WTC11 (cell line): ENCODE results near the gene MYL5. TPM values are rescaled to one million over a fixed set of nuclear protein-coding genes. Genes with fewer than 3 reads are reported as not detected.

Experiments
- ATAC-seq: fragments of 200-7000 bp; cut with Tn5 transposase; 2 replicates; pipeline ENCODE4 v1.10.0; 2021; ENCODE audit warnings: mild to moderate bottlenecking, moderate library complexity
- CTCF ChIA-PET: fragments of 300-600 bp; sonication (Branson Sonifier 250); formaldehyde crosslinking; loops from one replicate; lab custom pipeline; 2021; ENCODE audit warnings: antibody characterized with exemption; lab: Charles Lee
- POLR2A ChIA-PET: fragments of 350-600 bp; sonication (Branson Sonifier 250); formaldehyde crosslinking; loops from one replicate; lab custom pipeline; 2021; ENCODE audit warnings: antibody characterized with exemption; lab: Charles Lee
- DNase-seq: peaks from one replicate; pipeline ENCODE4 v3.0.0; 2021; ENCODE audit warnings: low spot score
- H3K27ac Mint-ChIP-seq: 2 replicates; pipeline ENCODE4 v1.8.0; 2021; ENCODE audit warnings: mixed read lengths
- H3K27me3 Mint-ChIP-seq: 2 replicates; pipeline ENCODE4 v1.8.0; 2021; ENCODE audit warnings: low read depth, mild to moderate bottlenecking, moderate library complexity, mixed read lengths
- H3K36me3 Mint-ChIP-seq: 2 replicates; pipeline ENCODE4 v1.8.0; 2021; ENCODE audit warnings: mixed read lengths
- H3K4me1 Mint-ChIP-seq: 2 replicates; pipeline ENCODE4 v1.8.0; 2022; ENCODE audit warnings: mixed read lengths
- H3K4me3 Mint-ChIP-seq: 2 replicates; pipeline ENCODE4 v1.8.0; 2021; ENCODE audit warnings: mild to moderate bottlenecking, moderate library complexity, mixed read lengths
- H3K9me3 Mint-ChIP-seq: 2 replicates; pipeline ENCODE4 v1.8.0; 2021; ENCODE audit warnings: mixed read lengths
- ATF2 ChIP-seq: sonication (generic); formaldehyde crosslinking; IDR thresholded peaks from 2 replicates; pipeline ENCODE4 v1.8.1; 2022; ENCODE audit warnings: low read depth, missing genetic modification reagents, borderline replicate concordance
- CTCF ChIP-seq: fragments of 200-600 bp; IDR thresholded peaks from 2 replicates; pipeline ENCODE4 v1.8.0; 2022; ENCODE audit warnings: antibody characterized with exemption
- ETV6 ChIP-seq: sonication (generic); formaldehyde crosslinking; IDR thresholded peaks from 2 replicates; pipeline ENCODE4 v1.8.1; 2022; ENCODE audit warnings: mild to moderate bottlenecking, missing genetic modification reagents
- FOXK1 ChIP-seq: sonication (generic); formaldehyde crosslinking; IDR thresholded peaks from 2 replicates; pipeline ENCODE4 v1.8.0; 2022; ENCODE audit warnings: mild to moderate bottlenecking, moderate library complexity, missing genetic modification reagents
- HMGA2 ChIP-seq: fragments of 250-450 bp; sonication (Bioruptor Pico); IDR thresholded peaks from 2 replicates; pipeline ENCODE4 v1.4.0; 2021; ENCODE audit warnings: mild to moderate bottlenecking, moderate library complexity
- MXD4 ChIP-seq: fragments of 250-450 bp; sonication (Bioruptor Pico); IDR thresholded peaks from 2 replicates; pipeline ENCODE4 v1.8.0; 2021; ENCODE audit warnings: mild to moderate bottlenecking, moderate library complexity, borderline replicate concordance
- MYBL2 ChIP-seq: sonication (generic); formaldehyde crosslinking; IDR thresholded peaks from 2 replicates; pipeline ENCODE4 v1.8.1; 2023; ENCODE audit warnings: mild to moderate bottlenecking, moderate library complexity, missing genetic modification reagents
- RORB ChIP-seq: fragments of 250-450 bp; sonication (Bioruptor Pico); IDR thresholded peaks from 2 replicates; pipeline ENCODE4 v1.9.0; 2021; ENCODE audit warnings: mild to moderate bottlenecking
- TEAD4 ChIP-seq: sonication (generic); formaldehyde crosslinking; IDR thresholded peaks from 2 replicates; pipeline ENCODE4 v1.8.0; 2022; ENCODE audit warnings: mild to moderate bottlenecking, missing genetic modification reagents
- ZNF138 ChIP-seq: sonication (generic); formaldehyde crosslinking; conservative IDR thresholded peaks from 2 replicates; pipeline ENCODE4 v1.8.1; 2022; ENCODE audit warnings: mild to moderate bottlenecking, moderate library complexity, missing genetic modification reagents
- ZNF416 ChIP-seq: fragments of 250-450 bp; sonication (Bioruptor Pico); IDR thresholded peaks from 2 replicates; pipeline ENCODE4 v1.9.0; 2021; ENCODE audit warnings: mild to moderate bottlenecking, inconsistent platforms
- total RNA-seq: library from RNA; stranded (reverse); gene quantifications from 3 replicates; pipeline ENCODE4 v1.2.3, GENCODE V29; 2021
- TF ChIP-seq, protein P1 (sequence below): fragments of 250-450 bp; sonication (Bioruptor Pico); IDR thresholded peaks from 2 replicates; pipeline ENCODE4 v1.9.0; 2021; ENCODE audit warnings: mild to moderate bottlenecking
- TF ChIP-seq, protein P2 (sequence below): sonication (generic); formaldehyde crosslinking; IDR thresholded peaks from 2 replicates; pipeline ENCODE4 v1.8.1; 2022; ENCODE audit warnings: mild to moderate bottlenecking, moderate library complexity, missing genetic modification reagents
- TF ChIP-seq, protein P3 (sequence below): fragments of 250-450 bp; sonication (Bioruptor Pico); IDR thresholded peaks from 2 replicates; pipeline ENCODE4 v1.8.0; 2021; ENCODE audit warnings: mild to moderate bottlenecking
- TF ChIP-seq, protein P4 (sequence below): sonication (generic); formaldehyde crosslinking; IDR thresholded peaks from 2 replicates; pipeline ENCODE4 v1.8.1; 2023; ENCODE audit warnings: mild to moderate bottlenecking, moderate library complexity, missing genetic modification reagents

MYL5 gene
- total RNA-seq, 1 experiment from 2014 or later = 22.2 TPM

GRCh38 chr4:651884-652642, 22.3 kb upstream of the MYL5 start (continued):
- TF ChIP-seq HMGA2 (CRISPR knock-in tag) = no peak
- no peak for TF ChIP-seq RORB
- TF ChIP-seq, all 79 proteins: peak for 0

DNA sequence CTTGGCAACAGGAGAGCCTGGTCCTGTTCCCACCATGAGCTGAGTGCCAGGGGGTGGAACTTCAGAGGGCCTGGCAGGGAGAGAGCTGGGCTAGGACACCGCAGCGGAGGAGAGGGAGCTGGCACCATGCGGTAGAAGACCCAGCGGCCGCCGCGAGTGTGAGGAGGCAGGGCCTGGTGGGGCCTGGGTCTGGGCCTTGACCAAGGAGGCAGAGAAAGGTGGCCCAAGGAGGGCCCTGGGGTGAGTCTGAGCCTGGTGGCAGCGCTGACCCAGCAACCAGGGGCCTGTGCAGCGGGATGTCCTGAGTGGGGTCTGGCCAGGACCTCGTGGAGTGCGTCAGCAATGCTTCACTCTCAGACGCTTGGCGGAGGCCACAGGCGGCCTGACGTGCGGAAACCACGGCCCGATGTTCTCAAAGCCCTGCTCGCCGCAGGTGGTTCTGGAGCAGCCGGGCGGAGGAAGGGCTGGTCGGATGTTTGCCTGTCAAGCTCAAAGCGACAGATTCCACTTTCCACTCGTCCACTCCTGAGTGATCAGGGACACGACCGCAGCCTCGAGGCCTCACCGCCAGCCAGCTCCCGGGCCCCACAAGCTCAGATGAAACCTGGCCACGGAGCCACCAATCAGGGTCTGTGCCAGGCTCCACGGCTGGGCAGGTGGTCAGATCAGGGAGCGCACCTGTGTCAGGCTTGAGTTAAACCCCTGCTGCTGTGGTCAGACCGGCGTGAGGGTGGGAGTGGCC, 21.1 kb upstream of the MYL5 start:
- Mint-ChIP-seq H3K36me3 (no peaks in the 10 kb centered on the region), H3K27ac (no peak overlapping the region), H3K9me3 (no peaks in the 10 kb centered on the region), H3K27me3 (peaks cover 3% of the 10 kb centered on the region; the same call in 1 of the 2 replicates), H3K4me3 (no peak overlapping the region), H3K4me1 (0 out of 2 replicates have a peak, but pooled peaks cover 2% of the 10 kb centered on the region)
- DNase-seq = no peak
- no peak for TF ChIP-seq MXD4 (CRISPR knock-in tag)
- no peak for TF ChIP-seq ATF2 (CRISPR knock-in tag)
- TF ChIP-seq, protein P1, sequence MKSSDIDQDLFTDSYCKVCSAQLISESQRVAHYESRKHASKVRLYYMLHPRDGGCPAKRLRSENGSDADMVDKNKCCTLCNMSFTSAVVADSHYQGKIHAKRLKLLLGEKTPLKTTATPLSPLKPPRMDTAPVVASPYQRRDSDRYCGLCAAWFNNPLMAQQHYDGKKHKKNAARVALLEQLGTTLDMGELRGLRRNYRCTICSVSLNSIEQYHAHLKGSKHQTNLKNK = no peak
- no peak for TF ChIP-seq ETV6
- TF ChIP-seq ZNF416 = no peak
- no peak for TF ChIP-seq CTCF
- no peak for TF ChIP-seq TEAD4 (CRISPR knock-in tag)
- TF ChIP-seq, protein P2, sequence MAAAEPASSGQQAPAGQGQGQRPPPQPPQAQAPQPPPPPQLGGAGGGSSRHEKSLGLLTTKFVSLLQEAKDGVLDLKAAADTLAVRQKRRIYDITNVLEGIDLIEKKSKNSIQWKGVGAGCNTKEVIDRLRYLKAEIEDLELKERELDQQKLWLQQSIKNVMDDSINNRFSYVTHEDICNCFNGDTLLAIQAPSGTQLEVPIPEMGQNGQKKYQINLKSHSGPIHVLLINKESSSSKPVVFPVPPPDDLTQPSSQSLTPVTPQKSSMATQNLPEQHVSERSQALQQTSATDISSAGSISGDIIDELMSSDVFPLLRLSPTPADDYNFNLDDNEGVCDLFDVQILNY (CRISPR knock-in tag) = no peak
- TF ChIP-seq, protein P3, sequence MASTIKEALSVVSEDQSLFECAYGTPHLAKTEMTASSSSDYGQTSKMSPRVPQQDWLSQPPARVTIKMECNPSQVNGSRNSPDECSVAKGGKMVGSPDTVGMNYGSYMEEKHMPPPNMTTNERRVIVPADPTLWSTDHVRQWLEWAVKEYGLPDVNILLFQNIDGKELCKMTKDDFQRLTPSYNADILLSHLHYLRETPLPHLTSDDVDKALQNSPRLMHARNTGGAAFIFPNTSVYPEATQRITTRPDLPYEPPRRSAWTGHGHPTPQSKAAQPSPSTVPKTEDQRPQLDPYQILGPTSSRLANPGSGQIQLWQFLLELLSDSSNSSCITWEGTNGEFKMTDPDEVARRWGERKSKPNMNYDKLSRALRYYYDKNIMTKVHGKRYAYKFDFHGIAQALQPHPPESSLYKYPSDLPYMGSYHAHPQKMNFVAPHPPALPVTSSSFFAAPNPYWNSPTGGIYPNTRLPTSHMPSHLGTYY = no peak
- TF ChIP-seq, protein P4, sequence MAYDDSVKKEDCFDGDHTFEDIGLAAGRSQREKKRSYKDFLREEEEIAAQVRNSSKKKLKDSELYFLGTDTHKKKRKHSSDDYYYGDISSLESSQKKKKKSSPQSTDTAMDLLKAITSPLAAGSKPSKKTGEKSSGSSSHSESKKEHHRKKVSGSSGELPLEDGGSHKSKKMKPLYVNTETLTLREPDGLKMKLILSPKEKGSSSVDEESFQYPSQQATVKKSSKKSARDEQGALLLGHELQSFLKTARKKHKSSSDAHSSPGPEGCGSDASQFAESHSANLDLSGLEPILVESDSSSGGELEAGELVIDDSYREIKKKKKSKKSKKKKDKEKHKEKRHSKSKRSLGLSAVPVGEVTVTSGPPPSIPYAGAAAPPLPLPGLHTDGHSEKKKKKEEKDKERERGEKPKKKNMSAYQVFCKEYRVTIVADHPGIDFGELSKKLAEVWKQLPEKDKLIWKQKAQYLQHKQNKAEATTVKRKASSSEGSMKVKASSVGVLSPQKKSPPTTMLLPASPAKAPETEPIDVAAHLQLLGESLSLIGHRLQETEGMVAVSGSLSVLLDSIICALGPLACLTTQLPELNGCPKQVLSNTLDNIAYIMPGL = no peak
- TF ChIP-seq FOXK1 (CRISPR knock-in tag) = no peak
- no peak for TF ChIP-seq MYBL2
- no peak for TF ChIP-seq ZNF138 (CRISPR knock-in tag)
- CTCF ChIA-PET = interaction anchor here (0.6 to 1.4 kb wide), 2 partner anchors 21 to 60 kb away, joined by 3 to 4 read pairs; partner anchors contain the start of gene ATP5ME
- POLR2A ChIA-PET = interaction anchor here (0.5 kb wide), 1 partner anchor 10 kb away, joined by 3 read pairs; no protein-coding TSS in a partner anchor
- ATAC-seq = no peak
